Caco-2 (cell line): ENCODE results near the gene CROCC. TPM values are rescaled to one million over a fixed set of nuclear protein-coding genes. Genes with fewer than 3 reads are reported as not detected.
"Not testable (repeated sequence)": the region's sequence is repeated elsewhere in the genome, so short reads cannot be mapped to it uniquely, and the experiment has no call there.

Source experiments
- Bru-seq: library from RNA; stranded (reverse); fragments of 400-500 nt; gene quantifications from one replicate; lab custom pipeline; 2021; lab: Mats Ljungman, UMichigan
- BruChase-seq, 2 experiments: library from RNA; stranded (reverse); fragments of 400-500 nt; gene quantifications; one replicate each; lab custom pipeline; 2021; lab: Mats Ljungman, UMichigan
- BruUV-seq: library from RNA; stranded (reverse); fragments of 400-500 nt; replicated peaks from 2 replicates; lab custom pipeline; 2021; lab: Mats Ljungman, UMichigan
- CTCF ChIA-PET: fragments of 300-600 bp; sonication (Branson Sonifier 250); formaldehyde crosslinking; loops from one replicate; lab custom pipeline; 2022; ENCODE audit warnings: antibody characterized with exemption; lab: Charles Lee
- POLR2A ChIA-PET: fragments of 300-600 bp; sonication (Branson Sonifier 250); formaldehyde crosslinking; loops from one replicate; lab custom pipeline; 2022; ENCODE audit warnings: antibody characterized with exemption; lab: Charles Lee
- DNase-seq, 2 experiments: peaks; one replicate each; pipeline versions ENCODE4 v3.0.0 to v3.0.0-alpha.2; 2020 to 2022
- H3K27me3 ChIP-seq: replicated peaks from 2 replicates; pipeline ENCODE4 v1.6.0; 2011; ENCODE audit warnings: low read length; ENCODE audit not compliant: control insufficient read depth, insufficient read depth
- H3K36me3 ChIP-seq: 2 replicates; pipeline ENCODE4 v1.5.1; 2011; ENCODE audit warnings: low read length; ENCODE audit not compliant: control insufficient read depth, insufficient read depth
- H3K4me1 ChIP-seq: fragments of 250-450 bp; sonication (Bioruptor Pico); 2 replicates; pipeline ENCODE4 v1.5.1; 2020; ENCODE audit warnings: mild to moderate bottlenecking
- H3K4me3 ChIP-seq: 2 replicates; pipeline ENCODE4 v1.5.1; 2011; ENCODE audit warnings: low read depth, mild to moderate bottlenecking, control low read depth, low read length
- H3K9me3 ChIP-seq: fragments of 250-450 bp; sonication (Bioruptor Pico); 2 replicates; pipeline ENCODE4 v1.5.1; 2020; ENCODE audit warnings: mild to moderate bottlenecking, moderate library complexity
- H3K27ac Mint-ChIP-seq: one replicate; pipeline ENCODE4 v1.8.0; 2022; ENCODE audit warnings: mixed read lengths; ENCODE audit not compliant: unreplicated experiment
- H3K27me3 Mint-ChIP-seq: one replicate; pipeline ENCODE4 v1.8.0; 2022; ENCODE audit warnings: mixed read lengths; ENCODE audit not compliant: insufficient read depth, unreplicated experiment
- H3K36me3 Mint-ChIP-seq: one replicate; pipeline ENCODE4 v1.8.0; 2022; ENCODE audit warnings: mild to moderate bottlenecking, mixed read lengths; ENCODE audit not compliant: insufficient read depth, unreplicated experiment
- H3K4me1 Mint-ChIP-seq: one replicate; pipeline ENCODE4 v1.8.0; 2022; ENCODE audit warnings: low read depth, mixed read lengths; ENCODE audit not compliant: unreplicated experiment
- H3K4me3 Mint-ChIP-seq: one replicate; pipeline ENCODE4 v1.8.0; 2022; ENCODE audit warnings: mild to moderate bottlenecking, moderate library complexity, mixed read lengths; ENCODE audit not compliant: unreplicated experiment
- H3K9me3 Mint-ChIP-seq: one replicate; pipeline ENCODE4 v1.8.0; 2022; ENCODE audit warnings: mixed read lengths; ENCODE audit not compliant: unreplicated experiment
- intact Hi-C: fragments of 100-400 bp; cut with micrococcal nuclease; formaldehyde crosslinking; loops from one replicate; pipeline ENCODE4 v1.10.0; 2022; ENCODE audit not compliant: unreplicated experiment
- long read RNA-seq: library from polyadenylated mRNA; stranded (forward); transcript quantifications from one replicate; pipeline ENCODE4 v2.0.0, GENCODE V29; 2022
- total RNA-seq: library from RNA; stranded (reverse); gene quantifications from 2 replicates; pipeline ENCODE4 v1.2.3, GENCODE V29; 2022
- TF ChIP-seq, protein P1 (sequence below), 2 experiments: fragments of 200-600 bp in 1 of 2; IDR thresholded peaks; 1 replicate in 1 of 2; 2 replicates in 1 of 2; pipeline versions ENCODE4 v1.5.1 to v1.8.0; 2011 to 2022; ENCODE audit warnings: antibody characterized with exemption in 1 of 2, control low read depth in 1 of 2, inconsistent platforms in 1 of 2, low read depth in 1 of 2, low read length in 1 of 2, mild to moderate bottlenecking in 1 of 2, moderate library complexity in 1 of 2; ENCODE audit not compliant: insufficient read depth in 1 of 2, severe bottlenecking in 1 of 2, unreplicated experiment in 1 of 2

The CROCC gene, protein sequence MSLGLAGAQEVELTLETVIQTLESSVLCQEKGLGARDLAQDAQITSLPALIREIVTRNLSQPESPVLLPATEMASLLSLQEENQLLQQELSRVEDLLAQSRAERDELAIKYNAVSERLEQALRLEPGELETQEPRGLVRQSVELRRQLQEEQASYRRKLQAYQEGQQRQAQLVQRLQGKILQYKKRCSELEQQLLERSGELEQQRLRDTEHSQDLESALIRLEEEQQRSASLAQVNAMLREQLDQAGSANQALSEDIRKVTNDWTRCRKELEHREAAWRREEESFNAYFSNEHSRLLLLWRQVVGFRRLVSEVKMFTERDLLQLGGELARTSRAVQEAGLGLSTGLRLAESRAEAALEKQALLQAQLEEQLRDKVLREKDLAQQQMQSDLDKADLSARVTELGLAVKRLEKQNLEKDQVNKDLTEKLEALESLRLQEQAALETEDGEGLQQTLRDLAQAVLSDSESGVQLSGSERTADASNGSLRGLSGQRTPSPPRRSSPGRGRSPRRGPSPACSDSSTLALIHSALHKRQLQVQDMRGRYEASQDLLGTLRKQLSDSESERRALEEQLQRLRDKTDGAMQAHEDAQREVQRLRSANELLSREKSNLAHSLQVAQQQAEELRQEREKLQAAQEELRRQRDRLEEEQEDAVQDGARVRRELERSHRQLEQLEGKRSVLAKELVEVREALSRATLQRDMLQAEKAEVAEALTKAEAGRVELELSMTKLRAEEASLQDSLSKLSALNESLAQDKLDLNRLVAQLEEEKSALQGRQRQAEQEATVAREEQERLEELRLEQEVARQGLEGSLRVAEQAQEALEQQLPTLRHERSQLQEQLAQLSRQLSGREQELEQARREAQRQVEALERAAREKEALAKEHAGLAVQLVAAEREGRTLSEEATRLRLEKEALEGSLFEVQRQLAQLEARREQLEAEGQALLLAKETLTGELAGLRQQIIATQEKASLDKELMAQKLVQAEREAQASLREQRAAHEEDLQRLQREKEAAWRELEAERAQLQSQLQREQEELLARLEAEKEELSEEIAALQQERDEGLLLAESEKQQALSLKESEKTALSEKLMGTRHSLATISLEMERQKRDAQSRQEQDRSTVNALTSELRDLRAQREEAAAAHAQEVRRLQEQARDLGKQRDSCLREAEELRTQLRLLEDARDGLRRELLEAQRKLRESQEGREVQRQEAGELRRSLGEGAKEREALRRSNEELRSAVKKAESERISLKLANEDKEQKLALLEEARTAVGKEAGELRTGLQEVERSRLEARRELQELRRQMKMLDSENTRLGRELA (N-terminal part only)
- total RNA-seq, result 7.6 and 9.1 TPM in 2 replicates
- percentile 28 among the genes with signal in this experiment for Bru-seq, nascent RNA
- percentile 29 among the genes with signal in this experiment for BruChase-seq, experiment 1, labeled RNA remaining after a 2-hour chase
- percentile 30 among the genes with signal in this experiment for BruChase-seq, experiment 2, labeled RNA remaining after a 6-hour chase
- long read RNA-seq, partial matches to known transcripts, result 6 of 14 reads
- long read RNA-seq, other reads (novel, unspliced or antisense), result 8 of 14 reads

DNA sequence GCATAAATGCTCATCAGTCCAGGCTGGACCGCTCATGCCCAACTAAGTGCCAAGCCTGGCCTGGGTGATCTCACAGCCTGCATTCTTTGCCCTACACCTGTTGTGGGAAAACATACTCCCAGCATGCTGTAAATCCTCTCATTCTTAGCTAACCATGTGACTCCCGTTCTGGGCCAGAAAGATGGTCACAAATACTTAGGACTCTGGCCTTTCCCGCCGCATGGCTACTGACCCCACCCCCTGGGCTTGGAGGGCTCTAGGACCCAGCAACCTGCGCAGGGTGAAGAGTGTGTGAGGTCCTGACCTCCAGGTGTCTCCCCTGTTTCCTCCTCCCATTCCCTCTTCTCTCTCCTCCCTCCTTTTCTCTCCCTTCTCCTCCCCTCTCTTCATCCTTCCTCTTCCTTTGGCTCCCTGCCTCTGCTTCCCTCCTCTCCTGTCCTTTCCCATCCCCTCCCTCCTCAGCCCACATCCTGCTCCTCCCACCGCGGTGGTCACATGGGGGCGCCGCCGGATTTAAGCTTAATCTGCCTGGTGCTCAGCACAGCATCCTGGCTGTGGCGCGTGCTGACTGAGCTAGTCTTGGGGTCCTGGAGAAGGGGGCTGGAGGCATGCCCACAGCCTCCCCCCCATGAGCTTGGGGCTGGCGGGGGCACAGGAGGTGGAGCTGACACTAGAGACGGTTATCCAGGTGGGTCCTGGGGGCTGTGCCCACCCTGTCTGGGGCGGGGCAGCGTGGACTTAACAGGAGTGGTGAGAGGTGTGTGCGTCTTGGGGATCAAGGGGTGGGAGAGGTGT is at the start of gene CROCC:
TSS of gene CROCC (plus strand) at position 541 of the 795 bp plus-strand sequence. CDS start at position 629, 88 bp downstream.
- Histone ChIP-seq H3K4me1 (no peaks in the 10 kb centered on the region), H3K36me3 (no peaks in the 10 kb centered on the region), H3K4me3 (0 out of 2 replicates have a peak within 1 kb of the TSS, but pooled peaks have one; percentile 15), H3K27me3 (no peaks in the 10 kb centered on the region), H3K9me3 (no peaks in the 10 kb centered on the region)
- TF ChIP-seq, protein P1, sequence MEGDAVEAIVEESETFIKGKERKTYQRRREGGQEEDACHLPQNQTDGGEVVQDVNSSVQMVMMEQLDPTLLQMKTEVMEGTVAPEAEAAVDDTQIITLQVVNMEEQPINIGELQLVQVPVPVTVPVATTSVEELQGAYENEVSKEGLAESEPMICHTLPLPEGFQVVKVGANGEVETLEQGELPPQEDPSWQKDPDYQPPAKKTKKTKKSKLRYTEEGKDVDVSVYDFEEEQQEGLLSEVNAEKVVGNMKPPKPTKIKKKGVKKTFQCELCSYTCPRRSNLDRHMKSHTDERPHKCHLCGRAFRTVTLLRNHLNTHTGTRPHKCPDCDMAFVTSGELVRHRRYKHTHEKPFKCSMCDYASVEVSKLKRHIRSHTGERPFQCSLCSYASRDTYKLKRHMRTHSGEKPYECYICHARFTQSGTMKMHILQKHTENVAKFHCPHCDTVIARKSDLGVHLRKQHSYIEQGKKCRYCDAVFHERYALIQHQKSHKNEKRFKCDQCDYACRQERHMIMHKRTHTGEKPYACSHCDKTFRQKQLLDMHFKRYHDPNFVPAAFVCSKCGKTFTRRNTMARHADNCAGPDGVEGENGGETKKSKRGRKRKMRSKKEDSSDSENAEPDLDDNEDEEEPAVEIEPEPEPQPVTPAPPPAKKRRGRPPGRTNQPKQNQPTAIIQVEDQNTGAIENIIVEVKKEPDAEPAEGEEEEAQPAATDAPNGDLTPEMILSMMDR (IDR thresholded peaks at IDR 0.05; ENCODE audit: insufficient read depth in 1 of 2, low read depth in 1 of 2, low read length in 1 of 2, severe bottlenecking in 1 of 2, unreplicated experiment in 1 of 2), result no peak
- Mint-ChIP-seq H3K9me3 (no peaks in the 10 kb centered on the region), H3K36me3 (peaks cover 6% of the 10 kb centered on the region), H3K4me3 (peak within 1 kb of the TSS; percentile 59), H3K4me1 (peaks cover 9% of the 10 kb centered on the region), H3K27me3 (no peaks in the 10 kb centered on the region), H3K27ac (no peak within 1 kb of the TSS)
- ChIA-PET CTCF (interaction anchor here (0.7 to 1.0 kb wide), 3 partner anchors 26 to 301 kb away, joined by 3 to 4 read pairs (median 3); no protein-coding TSS in a partner anchor), POLR2A (no interaction called here)
- DNase-seq, result peak in 1 of 2 experiments; percentile 41
- intact Hi-C loops, result no loop called here
- no TSS peak for BruUV-seq

DNA sequence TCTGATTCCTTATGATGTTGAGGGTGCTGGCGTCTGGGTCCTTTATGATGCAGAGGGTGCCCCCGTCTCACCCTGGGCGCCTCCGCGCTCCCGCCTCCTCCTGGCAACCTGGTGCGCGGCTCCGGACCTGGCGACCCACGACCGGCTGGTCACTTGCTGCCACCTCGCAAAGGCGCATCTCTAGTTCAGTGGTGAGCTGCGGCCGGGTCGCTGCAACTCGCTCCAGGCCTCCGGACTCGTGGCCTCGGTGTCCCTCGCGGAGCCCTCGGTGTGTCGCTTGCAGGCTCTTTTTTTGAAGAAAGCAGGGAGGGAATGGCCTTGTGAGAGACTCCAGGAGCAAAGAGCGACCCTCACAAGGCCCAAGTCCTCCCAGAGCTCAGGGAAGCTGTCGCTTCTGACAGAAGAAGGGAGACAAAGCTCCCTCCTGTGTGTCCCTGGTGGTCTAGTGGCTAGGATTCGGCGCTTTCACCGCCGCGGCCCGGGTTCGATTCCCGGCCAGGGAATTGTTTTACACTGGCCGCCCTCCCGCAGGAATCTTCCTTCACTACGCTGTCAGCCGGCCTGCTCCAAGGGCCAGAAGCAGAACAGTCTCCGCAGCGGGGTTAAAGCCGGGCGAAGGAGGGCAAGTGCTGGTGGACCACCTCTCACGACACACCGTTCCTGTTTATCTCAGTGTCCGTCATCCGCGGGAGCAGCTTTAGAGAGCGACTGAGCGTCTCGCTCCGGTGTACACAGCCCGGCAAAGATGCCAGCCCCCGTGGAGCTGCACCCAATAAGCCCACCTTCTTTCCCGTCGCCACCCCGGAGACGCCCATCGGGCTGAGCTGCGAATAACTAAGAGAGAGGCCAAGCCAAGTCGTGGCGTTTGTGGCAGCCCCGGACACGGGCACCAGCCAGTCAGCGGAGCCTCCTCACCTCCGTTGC is 49.3 kb upstream of the CROCC start:
- H3K4me3 Mint-ChIP-seq, CTCF ChIA-PET, H3K27me3 ChIP-seq, H3K4me1 Mint-ChIP-seq, intact Hi-C loops, POLR2A ChIA-PET, H3K4me3 ChIP-seq, H3K27me3 Mint-ChIP-seq, H3K9me3 ChIP-seq, H3K36me3 ChIP-seq, BruUV-seq, DNase-seq, H3K9me3 Mint-ChIP-seq, H3K4me1 ChIP-seq, H3K27ac Mint-ChIP-seq, H3K36me3 Mint-ChIP-seq: not testable (repeated sequence)

DNA sequence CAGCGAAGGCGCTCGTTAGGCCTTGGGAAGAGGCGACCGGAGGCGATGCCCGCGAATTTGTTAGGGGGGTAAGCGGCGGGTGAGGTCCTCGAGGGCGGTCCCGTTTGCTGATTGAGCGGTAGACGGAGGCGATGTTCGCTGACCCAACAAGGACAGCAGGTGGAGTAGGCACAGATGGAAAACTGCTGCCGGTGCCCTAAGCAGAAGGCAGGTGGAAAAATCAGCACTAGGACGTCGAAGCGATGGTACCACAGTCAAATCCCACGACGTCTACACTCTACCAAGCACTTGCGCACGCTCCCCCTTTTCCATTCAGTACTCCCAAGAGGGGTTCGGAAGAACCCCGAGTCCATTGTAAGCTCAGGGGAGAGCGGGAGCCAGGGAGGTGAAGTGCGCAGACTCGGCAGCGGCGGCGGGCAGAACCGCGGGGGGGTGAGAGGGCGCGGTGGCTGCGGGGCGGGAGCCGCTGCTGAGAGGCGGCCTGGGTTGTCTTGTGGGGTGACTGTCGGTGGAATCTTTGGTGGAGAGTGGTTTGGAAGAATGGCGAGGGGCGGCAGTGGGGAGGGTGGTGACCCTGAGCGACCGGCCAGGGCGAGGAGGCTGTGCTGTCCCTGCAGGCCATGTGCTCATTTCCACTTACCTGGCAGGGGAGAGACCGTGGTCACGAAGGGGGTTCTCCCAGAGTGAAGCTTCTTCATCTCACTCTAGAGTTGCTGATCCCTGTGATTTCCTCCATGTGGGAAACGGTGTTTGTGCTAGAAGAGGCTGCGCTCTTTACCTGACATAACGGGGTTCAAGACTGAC is 48.5 kb upstream of the CROCC start:
- POLR2A ChIA-PET, H3K36me3 ChIP-seq, intact Hi-C loops, DNase-seq, BruUV-seq, H3K4me1 Mint-ChIP-seq, H3K4me3 Mint-ChIP-seq, H3K9me3 ChIP-seq, H3K27me3 ChIP-seq, H3K4me3 ChIP-seq, H3K9me3 Mint-ChIP-seq, H3K4me1 ChIP-seq, H3K27ac Mint-ChIP-seq, H3K27me3 Mint-ChIP-seq, H3K36me3 Mint-ChIP-seq, CTCF ChIA-PET: not testable (repeated sequence)

DNA sequence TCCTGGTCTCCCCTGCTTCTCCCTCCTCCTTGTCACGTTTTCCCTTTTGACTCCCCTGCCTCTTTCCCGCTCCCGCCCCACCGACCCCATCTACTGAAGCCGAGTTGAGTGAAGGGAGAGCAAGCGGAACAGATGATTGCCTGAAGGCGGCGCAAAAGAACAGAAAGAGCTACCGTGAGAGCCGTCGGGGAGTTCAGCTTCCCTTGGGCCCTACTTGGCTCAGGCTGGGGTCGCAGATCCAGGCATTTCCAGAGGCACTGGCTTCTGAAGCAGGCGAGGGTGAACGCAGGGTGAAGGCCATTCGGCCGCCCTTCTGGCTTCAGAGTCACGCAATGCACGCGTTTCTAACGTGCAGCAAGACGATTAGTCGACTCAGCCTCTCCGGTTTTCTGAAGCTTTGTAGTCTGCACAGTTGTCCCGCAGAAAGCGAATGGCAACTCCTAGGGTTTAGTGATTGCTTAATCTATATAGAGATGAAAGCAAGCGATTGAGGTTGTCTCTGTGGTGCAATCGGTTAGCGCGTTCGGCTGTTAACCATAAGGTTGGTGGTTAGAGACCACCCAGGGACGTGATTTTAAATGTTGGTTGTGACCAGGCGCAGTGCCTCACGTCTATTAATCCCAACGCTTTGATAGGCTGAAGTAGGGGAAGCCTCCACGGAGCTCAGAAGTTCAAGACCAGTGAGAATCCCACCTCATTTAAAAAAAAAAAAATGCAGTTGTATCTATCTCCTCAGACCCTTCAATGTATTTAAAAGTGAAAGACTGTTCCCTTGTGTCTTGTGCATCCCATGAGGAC is 46.6 kb upstream of the CROCC start:
- H3K27ac Mint-ChIP-seq, H3K4me1 ChIP-seq, intact Hi-C loops, CTCF ChIA-PET, H3K9me3 ChIP-seq, H3K36me3 Mint-ChIP-seq, H3K27me3 ChIP-seq, H3K4me3 ChIP-seq, POLR2A ChIA-PET, DNase-seq, BruUV-seq, H3K9me3 Mint-ChIP-seq, H3K27me3 Mint-ChIP-seq, H3K4me1 Mint-ChIP-seq, H3K36me3 ChIP-seq, H3K4me3 Mint-ChIP-seq: not testable (repeated sequence)
